Adrenal gland (tissue), 5 donors: ENCODE results near the gene PATJ.

Source experiments
- POLR2A ChIP-seq, 2 donors: fragments of 450-650 bp; IDR thresholded peaks; one replicate each; pipeline ENCODE4 v1.6.1; 2017; ENCODE audit warnings: antibody characterized with exemption in 2 of 2, mild to moderate bottlenecking in 2 of 2, moderate library complexity in 1 of 2
- TF ChIP-seq, protein P1 (sequence below), 6 experiments: fragments of 450-650 bp in 4 of 6; fragments of 200-600 bp in 2 of 6; sonication (generic) in 1 of 6; IDR thresholded peaks; 1 replicate in 5 of 6; 2 replicates in 1 of 6; pipeline versions ENCODE4 v1.5.1 to v1.8.0; 2016 to 2021; ENCODE audit warnings: antibody characterized with exemption in 6 of 6, mild to moderate bottlenecking in 2 of 6, moderate library complexity in 1 of 6
- donor health status: DM: no; HTN: no; CAD: no.

DNA sequence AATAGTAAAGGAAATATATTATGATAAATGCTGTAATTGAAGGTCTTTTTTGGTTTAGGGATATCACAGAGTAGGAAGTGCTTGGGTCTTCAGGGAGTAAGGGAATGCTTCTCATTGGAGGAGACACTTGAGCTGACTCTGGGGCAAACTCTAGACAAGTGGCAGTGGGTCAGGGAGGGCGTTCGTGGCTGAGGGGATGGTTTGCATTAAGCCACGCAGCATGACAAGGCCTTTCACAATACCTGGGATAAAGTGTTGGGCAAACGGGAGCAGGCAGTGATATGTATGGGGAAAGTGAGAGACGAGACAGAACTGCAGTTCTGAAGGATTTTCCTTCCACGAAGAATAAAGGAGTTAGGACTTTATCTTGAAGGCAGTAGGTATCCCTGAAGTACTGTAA, 109.0 kb downstream of the PATJ start:
- TF ChIP-seq, protein P1, sequence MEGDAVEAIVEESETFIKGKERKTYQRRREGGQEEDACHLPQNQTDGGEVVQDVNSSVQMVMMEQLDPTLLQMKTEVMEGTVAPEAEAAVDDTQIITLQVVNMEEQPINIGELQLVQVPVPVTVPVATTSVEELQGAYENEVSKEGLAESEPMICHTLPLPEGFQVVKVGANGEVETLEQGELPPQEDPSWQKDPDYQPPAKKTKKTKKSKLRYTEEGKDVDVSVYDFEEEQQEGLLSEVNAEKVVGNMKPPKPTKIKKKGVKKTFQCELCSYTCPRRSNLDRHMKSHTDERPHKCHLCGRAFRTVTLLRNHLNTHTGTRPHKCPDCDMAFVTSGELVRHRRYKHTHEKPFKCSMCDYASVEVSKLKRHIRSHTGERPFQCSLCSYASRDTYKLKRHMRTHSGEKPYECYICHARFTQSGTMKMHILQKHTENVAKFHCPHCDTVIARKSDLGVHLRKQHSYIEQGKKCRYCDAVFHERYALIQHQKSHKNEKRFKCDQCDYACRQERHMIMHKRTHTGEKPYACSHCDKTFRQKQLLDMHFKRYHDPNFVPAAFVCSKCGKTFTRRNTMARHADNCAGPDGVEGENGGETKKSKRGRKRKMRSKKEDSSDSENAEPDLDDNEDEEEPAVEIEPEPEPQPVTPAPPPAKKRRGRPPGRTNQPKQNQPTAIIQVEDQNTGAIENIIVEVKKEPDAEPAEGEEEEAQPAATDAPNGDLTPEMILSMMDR (IDR thresholded peaks at IDR 0.05) = no peak
- no peak for TF ChIP-seq POLR2A (IDR thresholded peaks at IDR 0.05)
